ENCODE measurements around the gene SEC61A1.

Gene SEC61A1

DNA sequence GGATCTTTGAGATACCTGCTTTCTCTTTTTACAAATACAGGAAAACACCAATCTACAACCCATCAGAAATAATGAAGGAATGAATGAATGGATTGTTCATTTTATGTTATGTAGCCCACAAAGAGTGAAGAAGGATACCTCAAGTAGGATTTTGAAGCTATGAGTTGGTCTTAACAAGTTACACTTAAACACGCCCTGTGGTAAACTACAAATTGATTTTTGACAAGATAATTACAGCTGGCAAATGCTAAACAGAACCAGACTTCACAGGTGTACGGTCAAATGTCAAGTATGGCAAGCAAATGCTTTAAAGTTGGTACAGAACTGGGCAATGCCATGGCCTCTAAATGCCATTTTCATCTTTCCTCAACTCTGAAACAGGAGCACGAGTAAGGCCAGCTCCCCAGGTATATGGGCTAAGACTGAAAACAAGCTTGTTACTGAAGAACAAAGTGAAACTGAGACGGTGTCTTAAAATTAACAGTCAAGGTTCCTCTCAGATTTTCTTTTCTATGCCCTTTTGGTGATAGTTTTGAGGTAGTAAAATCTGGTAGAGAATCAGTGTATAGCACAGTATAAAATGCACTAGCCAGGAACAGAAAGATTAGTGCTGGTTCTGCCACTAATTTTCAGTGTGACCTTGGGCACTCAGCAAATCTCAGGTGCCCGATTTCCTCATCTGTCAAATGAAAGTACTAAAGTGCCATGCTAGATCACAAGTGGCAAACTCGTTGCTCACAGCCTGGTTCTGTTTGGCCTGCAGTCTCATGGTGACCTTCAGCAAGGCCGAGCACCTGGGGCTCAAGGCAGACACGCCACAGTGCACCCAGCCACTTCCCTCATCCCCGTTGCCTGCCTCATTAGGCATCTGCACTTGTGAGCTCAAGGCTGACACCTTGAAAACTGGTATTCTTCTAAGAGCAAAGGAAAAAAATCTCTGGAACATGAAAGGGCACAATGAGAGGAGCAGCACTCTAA lies 61.9 kb downstream of the SEC61A1 start:
- DNase-seq = no peak

Measured in stimulated activated CD4-positive, alpha-beta T cell treated with anti-CD3 and anti-CD28 coated beads, Interleukin-4, amount 100 ng/mL, for 24 hours (primary cell).